Measurements from ENCODE around the gene FMO3. TPM values are rescaled to one million over a fixed set of nuclear protein-coding genes. Genes with fewer than 3 reads are reported as not detected.
A peak's percentile ranks its signal among the peaks of the same experiment; 100 is the strongest.

The FMO3 gene
- polyA plus RNA-seq, 1 donor: 0.19 TPM

GRCh38 chr1:171115280-171115897, 24.7 kb downstream of the FMO3 start:
- no peaks in the 10 kb centered on the region for H3K27me3 ChIP-seq (ENCODE audit: control insufficient read depth, insufficient read depth, low read length)
- no peak overlapping the region for H3K4me3 ChIP-seq (ENCODE audit: low read length)
- H3K27ac ChIP-seq (ENCODE audit: low read length): no peak overlapping the region
- no peaks in the 10 kb centered on the region for H3K36me3 ChIP-seq (ENCODE audit: control insufficient read depth, insufficient read depth, low read length)
- WGBS (ENCODE audit: insufficient coverage, low lambda C conversion rate): no CpG with 5 or more reads among the region's 2 CpGs
- DNase-seq: no peak
- H3K9me3 ChIP-seq (ENCODE audit: control insufficient read depth, low read depth, low read length): no peaks in the 10 kb centered on the region
- no peaks in the 10 kb centered on the region for H3K4me1 ChIP-seq (ENCODE audit: control insufficient read depth, insufficient read depth, low read length)

GRCh38 chr1:171116676-171117075, 26.0 kb downstream of the FMO3 start:
- H3K9me3 ChIP-seq (ENCODE audit: control insufficient read depth, low read depth, low read length): no peaks in the 10 kb centered on the region
- H3K4me1 ChIP-seq (ENCODE audit: control insufficient read depth, insufficient read depth, low read length): no peaks in the 10 kb centered on the region
- no peaks in the 10 kb centered on the region for H3K36me3 ChIP-seq (ENCODE audit: control insufficient read depth, insufficient read depth, low read length)
- H3K27ac ChIP-seq (ENCODE audit: low read length): no peak overlapping the region
- H3K4me3 ChIP-seq (ENCODE audit: low read length): no peak overlapping the region
- WGBS (ENCODE audit: insufficient coverage, low lambda C conversion rate): no CpG with 5 or more reads among the region's 1 CpG
- H3K27me3 ChIP-seq (ENCODE audit: control insufficient read depth, insufficient read depth, low read length): no peaks in the 10 kb centered on the region
- no peak for DNase-seq

- no peak for DNase-seq
- Histone ChIP-seq H3K4me1 (ENCODE audit: control insufficient read depth, insufficient read depth, low read length) (no peaks in the 10 kb centered on the region), H3K36me3 (ENCODE audit: control insufficient read depth, insufficient read depth, low read length) (no peaks in the 10 kb centered on the region), H3K9me3 (ENCODE audit: control insufficient read depth, low read depth, low read length) (no peaks in the 10 kb centered on the region), H3K27ac (ENCODE audit: low read length) (no peak overlapping the region), H3K27me3 (ENCODE audit: control insufficient read depth, insufficient read depth, low read length) (no peaks in the 10 kb centered on the region), H3K4me3 (ENCODE audit: low read length) (no peak overlapping the region)
- no CpG with 5 or more reads among the region's 6 CpGs for WGBS (ENCODE audit: insufficient coverage, low lambda C conversion rate)
Measured at GRCh38 chr1:171117085-171117484, 26.4 kb downstream of the FMO3 start.

- H3K4me3 ChIP-seq (ENCODE audit: low read length): no peak overlapping the region
- peaks cover 2% of the 10 kb centered on the region for H3K4me1 ChIP-seq (ENCODE audit: control insufficient read depth, insufficient read depth, low read length)
- no peaks in the 10 kb centered on the region for H3K27me3 ChIP-seq (ENCODE audit: control insufficient read depth, insufficient read depth, low read length)
- 70% methylated on average over 1 of the region's 2 CpGs for WGBS (ENCODE audit: insufficient coverage, low lambda C conversion rate)
- no peak overlapping the region for H3K27ac ChIP-seq (ENCODE audit: low read length)
- H3K9me3 ChIP-seq (ENCODE audit: control insufficient read depth, low read depth, low read length): no peaks in the 10 kb centered on the region
- DNase-seq: no peak
- no peaks in the 10 kb centered on the region for H3K36me3 ChIP-seq (ENCODE audit: control insufficient read depth, insufficient read depth, low read length)
Measured at GRCh38 chr1:171119648-171120047, 28.9 kb downstream of the FMO3 start.

- no peaks in the 10 kb centered on the region for H3K36me3 ChIP-seq (ENCODE audit: control insufficient read depth, insufficient read depth, low read length)
- H3K9me3 ChIP-seq (ENCODE audit: control insufficient read depth, low read depth, low read length): peaks cover 4% of the 10 kb centered on the region
- DNase-seq: peak in 1 of 2 donors; percentile 39
- H3K27me3 ChIP-seq (ENCODE audit: control insufficient read depth, insufficient read depth, low read length): no peaks in the 10 kb centered on the region
- no peak overlapping the region for H3K4me3 ChIP-seq (ENCODE audit: low read length)
- peaks cover 2% of the 10 kb centered on the region for H3K4me1 ChIP-seq (ENCODE audit: control insufficient read depth, insufficient read depth, low read length)
- no peak overlapping the region for H3K27ac ChIP-seq (ENCODE audit: low read length)
Measured at GRCh38 chr1:171122299-171122698, 31.6 kb downstream of the FMO3 start.

GRCh38 chr1:171122893-171123292, 32.2 kb downstream of the FMO3 start:
- no peak for DNase-seq
- Histone ChIP-seq H3K27me3 (ENCODE audit: control insufficient read depth, insufficient read depth, low read length) (no peaks in the 10 kb centered on the region), H3K27ac (ENCODE audit: low read length) (no peak overlapping the region), H3K4me1 (ENCODE audit: control insufficient read depth, insufficient read depth, low read length) (peaks cover 2% of the 10 kb centered on the region), H3K4me3 (ENCODE audit: low read length) (no peak overlapping the region), H3K36me3 (ENCODE audit: control insufficient read depth, insufficient read depth, low read length) (no peaks in the 10 kb centered on the region), H3K9me3 (ENCODE audit: control insufficient read depth, low read depth, low read length) (peaks cover 4% of the 10 kb centered on the region)

GRCh38 chr1:171126504-171126903, 35.8 kb downstream of the FMO3 start:
- WGBS (ENCODE audit: insufficient coverage, low lambda C conversion rate): 100% methylated on average over 1 of the region's 4 CpGs
- Histone ChIP-seq H3K36me3 (ENCODE audit: control insufficient read depth, insufficient read depth, low read length) (no peaks in the 10 kb centered on the region), H3K27ac (ENCODE audit: low read length) (no peak overlapping the region), H3K4me3 (ENCODE audit: low read length) (no peak overlapping the region), H3K9me3 (ENCODE audit: control insufficient read depth, low read depth, low read length) (peaks cover 12% of the 10 kb centered on the region), H3K4me1 (ENCODE audit: control insufficient read depth, insufficient read depth, low read length) (peaks cover 5% of the 10 kb centered on the region), H3K27me3 (ENCODE audit: control insufficient read depth, insufficient read depth, low read length) (no peaks in the 10 kb centered on the region)
- no peak for DNase-seq

- peaks cover 5% of the 10 kb centered on the region for H3K4me1 ChIP-seq (ENCODE audit: control insufficient read depth, insufficient read depth, low read length)
- no peaks in the 10 kb centered on the region for H3K27me3 ChIP-seq (ENCODE audit: control insufficient read depth, insufficient read depth, low read length)
- H3K4me3 ChIP-seq (ENCODE audit: low read length): no peak overlapping the region
- H3K9me3 ChIP-seq (ENCODE audit: control insufficient read depth, low read depth, low read length): peaks cover 12% of the 10 kb centered on the region
- no peaks in the 10 kb centered on the region for H3K36me3 ChIP-seq (ENCODE audit: control insufficient read depth, insufficient read depth, low read length)
- DNase-seq: no peak
- no CpG with 5 or more reads among the region's 1 CpG for WGBS (ENCODE audit: insufficient coverage, low lambda C conversion rate)
- H3K27ac ChIP-seq (ENCODE audit: low read length): no peak overlapping the region
Measured at GRCh38 chr1:171127099-171127498, 36.4 kb downstream of the FMO3 start.

GRCh38 chr1:171127501-171127900, 36.8 kb downstream of the FMO3 start:
- WGBS (ENCODE audit: insufficient coverage, low lambda C conversion rate): 100% methylated on average over 1 of the region's 2 CpGs
- peaks cover 3% of the 10 kb centered on the region for H3K4me1 ChIP-seq (ENCODE audit: control insufficient read depth, insufficient read depth, low read length)
- H3K27ac ChIP-seq (ENCODE audit: low read length): no peak overlapping the region
- no peaks in the 10 kb centered on the region for H3K36me3 ChIP-seq (ENCODE audit: control insufficient read depth, insufficient read depth, low read length)
- DNase-seq: no peak
- no peaks in the 10 kb centered on the region for H3K27me3 ChIP-seq (ENCODE audit: control insufficient read depth, insufficient read depth, low read length)
- no peak overlapping the region for H3K4me3 ChIP-seq (ENCODE audit: low read length)
- peaks cover 12% of the 10 kb centered on the region for H3K9me3 ChIP-seq (ENCODE audit: control insufficient read depth, low read depth, low read length)

- H3K4me3 ChIP-seq (ENCODE audit: low read length): no peak overlapping the region
- peaks cover 12% of the 10 kb centered on the region for H3K9me3 ChIP-seq (ENCODE audit: control insufficient read depth, low read depth, low read length)
- H3K4me1 ChIP-seq (ENCODE audit: control insufficient read depth, insufficient read depth, low read length): peaks cover 3% of the 10 kb centered on the region
- H3K27ac ChIP-seq (ENCODE audit: low read length): no peak overlapping the region
- H3K36me3 ChIP-seq (ENCODE audit: control insufficient read depth, insufficient read depth, low read length): no peaks in the 10 kb centered on the region
- H3K27me3 ChIP-seq (ENCODE audit: control insufficient read depth, insufficient read depth, low read length): no peaks in the 10 kb centered on the region
- DNase-seq: no peak
Measured at GRCh38 chr1:171128463-171128862, 37.8 kb downstream of the FMO3 start.

- WGBS (ENCODE audit: insufficient coverage, low lambda C conversion rate): no CpG with 5 or more reads among the region's 3 CpGs
- Histone ChIP-seq H3K27ac (ENCODE audit: low read length) (no peak overlapping the region), H3K4me3 (ENCODE audit: low read length) (no peak overlapping the region), H3K4me1 (ENCODE audit: control insufficient read depth, insufficient read depth, low read length) (peaks cover 3% of the 10 kb centered on the region), H3K27me3 (ENCODE audit: control insufficient read depth, insufficient read depth, low read length) (no peaks in the 10 kb centered on the region), H3K9me3 (ENCODE audit: control insufficient read depth, low read depth, low read length) (no peaks in the 10 kb centered on the region), H3K36me3 (ENCODE audit: control insufficient read depth, insufficient read depth, low read length) (no peaks in the 10 kb centered on the region)
- DNase-seq: no peak
Measured at GRCh38 chr1:171134204-171134923, 43.7 kb downstream of the FMO3 start.
